ENCODE measurements around the gene CHCHD10. TPM values are rescaled to one million over a fixed set of nuclear protein-coding genes. Genes with fewer than 3 reads are reported as not detected.

Gene CHCHD10
- total and polyA plus RNA-seq, 8 donors = 30.6 to 134 (median 56.1) TPM

DNA sequence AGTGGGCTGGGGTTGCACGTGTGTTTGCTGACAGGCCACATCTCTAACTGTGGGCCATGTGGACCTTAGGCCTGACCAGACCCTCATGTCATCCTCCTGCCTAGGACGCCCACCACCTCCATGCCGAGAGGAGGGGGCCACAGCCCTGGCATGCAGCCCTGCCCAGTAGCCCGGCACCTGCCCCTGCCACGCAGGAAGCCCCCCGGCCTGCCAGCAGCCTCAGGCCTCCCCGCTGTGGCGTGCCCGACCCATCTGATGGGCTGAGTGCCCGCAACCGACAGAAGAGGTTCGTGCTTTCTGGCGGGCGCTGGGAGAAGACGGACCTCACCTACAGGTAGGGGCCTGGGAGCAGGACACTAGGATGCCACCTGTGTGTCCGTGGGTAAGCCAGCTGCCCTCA is 11.3 kb upstream of the CHCHD10 start:
- DNase-seq = no peak
- H3K27ac ChIP-seq = no peak overlapping the region
- H3K9me3 ChIP-seq = no peaks in the 10 kb centered on the region
- no peak for ATAC-seq
- no peaks in the 10 kb centered on the region for H3K27me3 ChIP-seq
- no peak for FAIRE-seq
- peaks cover 4 to 6% (median 6%) of the 10 kb centered on the region in 3 donors for H3K4me1 ChIP-seq
- 82 to 83% methylated on average over 15 to 16 of the region's 16 CpGs for WGBS, 2 donors
- H3K36me3 ChIP-seq = no peaks in the 10 kb centered on the region
- TF ChIP-seq, protein P1, sequence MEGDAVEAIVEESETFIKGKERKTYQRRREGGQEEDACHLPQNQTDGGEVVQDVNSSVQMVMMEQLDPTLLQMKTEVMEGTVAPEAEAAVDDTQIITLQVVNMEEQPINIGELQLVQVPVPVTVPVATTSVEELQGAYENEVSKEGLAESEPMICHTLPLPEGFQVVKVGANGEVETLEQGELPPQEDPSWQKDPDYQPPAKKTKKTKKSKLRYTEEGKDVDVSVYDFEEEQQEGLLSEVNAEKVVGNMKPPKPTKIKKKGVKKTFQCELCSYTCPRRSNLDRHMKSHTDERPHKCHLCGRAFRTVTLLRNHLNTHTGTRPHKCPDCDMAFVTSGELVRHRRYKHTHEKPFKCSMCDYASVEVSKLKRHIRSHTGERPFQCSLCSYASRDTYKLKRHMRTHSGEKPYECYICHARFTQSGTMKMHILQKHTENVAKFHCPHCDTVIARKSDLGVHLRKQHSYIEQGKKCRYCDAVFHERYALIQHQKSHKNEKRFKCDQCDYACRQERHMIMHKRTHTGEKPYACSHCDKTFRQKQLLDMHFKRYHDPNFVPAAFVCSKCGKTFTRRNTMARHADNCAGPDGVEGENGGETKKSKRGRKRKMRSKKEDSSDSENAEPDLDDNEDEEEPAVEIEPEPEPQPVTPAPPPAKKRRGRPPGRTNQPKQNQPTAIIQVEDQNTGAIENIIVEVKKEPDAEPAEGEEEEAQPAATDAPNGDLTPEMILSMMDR (IDR thresholded peaks at IDR 0.05) = no peak
- H3K4me3 ChIP-seq = no peak overlapping the region
- intact Hi-C loops (cut with DNase I) = no loop called here

DNA sequence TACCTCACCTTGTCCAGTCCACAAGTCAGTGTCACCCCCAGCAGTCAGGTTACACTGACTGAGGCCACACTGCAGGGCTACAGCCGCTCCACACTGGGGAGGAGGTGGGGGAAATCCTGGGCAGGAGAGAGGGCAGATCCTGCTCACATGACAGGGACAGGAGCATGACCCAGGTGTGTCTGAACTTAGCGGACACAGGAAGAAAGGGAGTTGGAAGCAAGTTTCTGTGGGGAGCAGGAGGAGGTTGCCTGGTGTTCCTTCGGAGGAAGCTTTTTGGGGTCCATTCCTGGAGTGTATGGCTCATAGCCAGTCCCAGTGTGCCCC is 10.8 kb upstream of the CHCHD10 start:
- ATAC-seq = no peak
- Histone ChIP-seq H3K27ac (no peak overlapping the region), H3K9me3 (no peaks in the 10 kb centered on the region), H3K27me3 (no peaks in the 10 kb centered on the region), H3K4me3 (no peak overlapping the region), H3K4me1 (peaks cover 0 to under 1% (median under 1%) of the 10 kb centered on the region in 3 donors), H3K36me3 (no peaks in the 10 kb centered on the region)
- TF ChIP-seq, protein P1 (IDR thresholded peaks at IDR 0.05) = no peak
- no peak for FAIRE-seq
- DNase-seq = no peak
- intact Hi-C loops (cut with DNase I) = no loop called here
- 75 to 80% methylated on average over 3 of the region's 3 CpGs for WGBS, 2 donors

DNA sequence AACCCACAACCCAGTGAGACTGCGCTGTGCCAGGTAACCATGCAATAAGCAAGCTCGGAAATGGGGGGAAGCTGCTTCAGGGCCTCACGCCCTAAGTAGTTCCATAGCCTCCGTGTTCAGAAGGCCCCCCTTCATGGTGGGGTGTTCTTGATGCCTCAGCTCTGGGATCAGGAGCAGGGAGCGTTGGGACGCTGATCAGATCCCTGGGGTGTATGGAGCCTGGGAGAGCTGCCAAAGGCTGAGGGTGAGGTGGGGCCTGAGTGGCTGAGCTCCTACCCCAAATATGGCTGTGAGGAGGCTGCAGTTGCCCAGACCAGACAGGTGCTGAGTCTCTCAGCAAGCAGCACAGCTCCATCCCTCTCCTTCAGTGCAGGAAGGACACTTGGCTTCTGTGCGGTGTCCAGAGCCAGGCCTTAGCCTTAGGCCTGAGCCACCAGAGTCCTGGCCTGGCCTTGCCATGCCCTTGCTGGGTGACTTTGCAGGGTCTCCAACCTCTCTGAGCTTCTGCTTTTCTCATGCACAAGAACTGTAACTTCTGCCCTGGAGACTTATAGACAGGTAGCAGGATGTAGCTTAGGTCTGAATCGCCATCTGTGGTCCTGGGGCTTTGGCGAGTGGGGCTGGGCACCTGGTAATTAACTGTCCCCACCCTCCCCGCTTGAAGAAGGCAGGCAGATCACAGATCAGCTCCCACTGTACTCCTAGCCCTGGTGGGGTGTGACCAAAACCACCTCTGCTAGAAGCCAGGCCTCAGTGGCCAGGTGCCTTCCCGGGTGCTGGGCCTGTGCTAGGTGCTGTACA is 10.2 kb upstream of the CHCHD10 start:
- WGBS, 2 donors = 90 to 91% methylated on average over 11 of the region's 11 CpGs
- FAIRE-seq (no peak), ATAC-seq (no peak), DNase-seq (no peak)
- no peaks in the 10 kb centered on the region for H3K9me3 ChIP-seq
- TF ChIP-seq, protein P1 (IDR thresholded peaks at IDR 0.05) = no peak
- H3K4me3 ChIP-seq = no peak overlapping the region
- H3K4me1 ChIP-seq = no peaks in the 10 kb centered on the region
- no peaks in the 10 kb centered on the region for H3K36me3 ChIP-seq
- intact Hi-C loops (cut with DNase I) = no loop called here
- H3K27me3 ChIP-seq = no peaks in the 10 kb centered on the region
- H3K27ac ChIP-seq = no peak overlapping the region

DNA sequence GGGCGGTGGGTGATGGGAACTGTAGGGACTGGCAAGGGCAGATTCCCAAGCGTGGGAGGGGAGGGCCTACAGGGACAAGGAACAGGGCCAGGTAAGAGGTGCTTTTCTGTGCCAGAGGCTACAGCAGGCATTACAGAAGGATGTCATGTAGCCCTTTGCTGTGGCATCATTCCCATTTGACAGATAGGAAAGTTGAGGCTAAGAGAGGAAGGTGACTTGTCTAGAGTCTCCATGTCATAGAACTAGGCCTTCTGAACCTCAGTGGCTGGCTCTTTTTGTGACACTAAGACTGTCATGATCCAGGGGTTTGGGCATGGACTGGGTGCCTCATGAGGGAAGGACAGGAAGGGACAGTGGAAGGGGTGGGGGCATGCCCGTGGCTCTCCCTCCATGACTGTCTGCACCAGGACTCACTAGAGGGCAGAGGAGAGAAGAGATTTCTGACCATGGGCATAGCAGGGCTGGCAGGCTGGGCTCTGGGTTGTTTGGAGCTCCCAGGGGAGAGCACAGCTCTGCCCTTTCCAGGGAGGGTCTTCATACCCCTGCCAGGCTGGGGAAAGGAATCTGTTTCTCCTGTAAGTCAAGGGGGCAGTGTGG is 8.1 kb upstream of the CHCHD10 start:
- Histone ChIP-seq H3K36me3 (no peaks in the 10 kb centered on the region), H3K9me3 (no peaks in the 10 kb centered on the region), H3K4me1 (no peaks in the 10 kb centered on the region), H3K27ac (no peak overlapping the region), H3K27me3 (no peaks in the 10 kb centered on the region), H3K4me3 (no peak overlapping the region)
- intact Hi-C loops (cut with DNase I) = no loop called here
- ATAC-seq (no peak), DNase-seq (peak in 1 of 6 donors; percentile 33), FAIRE-seq (no peak)
- 77 to 80% methylated on average over 3 of the region's 3 CpGs for WGBS, 2 donors
- TF ChIP-seq, protein P1 (IDR thresholded peaks at IDR 0.05) = no peak

DNA sequence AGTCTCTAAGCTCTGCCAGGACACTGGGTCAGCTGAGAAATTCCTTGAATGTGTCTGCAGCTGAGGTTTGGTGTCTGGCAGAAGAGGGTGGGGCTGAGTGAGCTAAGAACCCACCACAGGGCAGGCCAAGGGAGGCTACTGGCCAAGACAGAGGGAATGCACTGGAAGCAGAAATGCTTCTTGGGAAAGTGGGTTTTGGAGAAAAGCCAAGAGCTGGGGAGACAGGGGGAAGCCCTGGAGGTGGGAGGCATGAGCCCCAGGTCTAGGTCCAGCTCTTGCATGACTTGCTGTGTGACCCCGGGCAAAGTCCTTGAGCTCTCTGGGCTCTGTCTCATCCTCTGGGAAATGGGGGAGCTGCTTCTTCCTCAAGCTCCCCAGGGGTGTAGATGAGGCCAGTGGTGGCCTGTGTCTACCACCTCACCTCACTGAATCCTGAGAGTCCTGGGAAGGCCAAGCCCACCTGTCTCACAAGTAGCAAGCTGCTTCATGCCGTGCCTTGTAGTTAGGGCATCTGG is 7.2 kb upstream of the CHCHD10 start:
- no peaks in the 10 kb centered on the region for H3K9me3 ChIP-seq
- DNase-seq (no peak), FAIRE-seq (no peak), ATAC-seq (no peak)
- intact Hi-C loops (cut with DNase I) = no loop called here
- TF ChIP-seq, protein P1 (IDR thresholded peaks at IDR 0.05) = no peak
- 87 to 90% methylated on average over 2 of the region's 2 CpGs for WGBS, 2 donors
- H3K4me3 ChIP-seq = no peak overlapping the region
- no peaks in the 10 kb centered on the region for H3K36me3 ChIP-seq
- no peaks in the 10 kb centered on the region for H3K4me1 ChIP-seq
- H3K27me3 ChIP-seq = no peaks in the 10 kb centered on the region
- H3K27ac ChIP-seq = no peak overlapping the region
